ENCODE data around the gene SOX1.

DNA sequence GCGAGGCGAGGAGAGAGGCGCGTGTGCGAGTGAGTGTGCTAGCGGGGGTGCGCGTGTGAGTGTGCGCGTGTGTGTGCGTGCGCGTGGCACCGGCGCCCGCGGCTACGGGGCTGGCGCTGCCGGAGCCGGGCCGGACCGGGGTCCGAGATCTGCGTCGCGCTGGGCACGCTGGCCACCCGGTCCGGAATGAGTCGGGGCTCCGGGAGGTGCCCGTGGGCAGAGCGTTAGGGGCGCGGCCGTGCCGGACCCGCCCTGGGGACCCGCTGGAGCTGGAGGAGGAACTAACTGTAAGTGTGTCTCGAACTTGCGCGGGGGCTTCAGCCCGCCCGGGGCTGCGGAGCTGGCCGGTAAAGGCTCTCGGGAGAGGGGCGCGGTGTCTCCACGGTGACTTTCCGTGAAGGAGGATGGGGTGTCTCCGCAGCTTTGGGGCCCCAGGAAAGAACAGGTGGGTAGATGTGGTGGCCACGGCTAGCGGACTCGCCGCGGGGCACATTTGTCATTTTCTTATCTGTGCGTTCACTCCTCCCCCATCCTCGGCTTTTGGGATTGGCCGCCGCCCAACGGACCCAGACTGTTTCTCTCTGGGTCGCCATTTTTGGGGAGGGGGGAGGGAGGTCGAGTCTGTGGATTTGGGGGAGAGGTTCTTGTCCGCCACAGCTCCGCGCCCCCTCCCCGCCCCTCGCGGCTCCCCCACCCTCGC, 10.1 kb upstream of the SOX1 start:
- TF ChIP-seq POLR2AphosphoS5 (IDR thresholded peaks at IDR 0.05) (no peak), EP300 (IDR thresholded peaks at IDR 0.05) (no peak), POLR2A (IDR thresholded peaks at IDR 0.05) (no peak)
- TF ChIP-seq, protein P1, sequence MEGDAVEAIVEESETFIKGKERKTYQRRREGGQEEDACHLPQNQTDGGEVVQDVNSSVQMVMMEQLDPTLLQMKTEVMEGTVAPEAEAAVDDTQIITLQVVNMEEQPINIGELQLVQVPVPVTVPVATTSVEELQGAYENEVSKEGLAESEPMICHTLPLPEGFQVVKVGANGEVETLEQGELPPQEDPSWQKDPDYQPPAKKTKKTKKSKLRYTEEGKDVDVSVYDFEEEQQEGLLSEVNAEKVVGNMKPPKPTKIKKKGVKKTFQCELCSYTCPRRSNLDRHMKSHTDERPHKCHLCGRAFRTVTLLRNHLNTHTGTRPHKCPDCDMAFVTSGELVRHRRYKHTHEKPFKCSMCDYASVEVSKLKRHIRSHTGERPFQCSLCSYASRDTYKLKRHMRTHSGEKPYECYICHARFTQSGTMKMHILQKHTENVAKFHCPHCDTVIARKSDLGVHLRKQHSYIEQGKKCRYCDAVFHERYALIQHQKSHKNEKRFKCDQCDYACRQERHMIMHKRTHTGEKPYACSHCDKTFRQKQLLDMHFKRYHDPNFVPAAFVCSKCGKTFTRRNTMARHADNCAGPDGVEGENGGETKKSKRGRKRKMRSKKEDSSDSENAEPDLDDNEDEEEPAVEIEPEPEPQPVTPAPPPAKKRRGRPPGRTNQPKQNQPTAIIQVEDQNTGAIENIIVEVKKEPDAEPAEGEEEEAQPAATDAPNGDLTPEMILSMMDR (IDR thresholded peaks at IDR 0.05): no peak
